ENCODE measurements around the gene NPHP4.

Gene NPHP4

DNA sequence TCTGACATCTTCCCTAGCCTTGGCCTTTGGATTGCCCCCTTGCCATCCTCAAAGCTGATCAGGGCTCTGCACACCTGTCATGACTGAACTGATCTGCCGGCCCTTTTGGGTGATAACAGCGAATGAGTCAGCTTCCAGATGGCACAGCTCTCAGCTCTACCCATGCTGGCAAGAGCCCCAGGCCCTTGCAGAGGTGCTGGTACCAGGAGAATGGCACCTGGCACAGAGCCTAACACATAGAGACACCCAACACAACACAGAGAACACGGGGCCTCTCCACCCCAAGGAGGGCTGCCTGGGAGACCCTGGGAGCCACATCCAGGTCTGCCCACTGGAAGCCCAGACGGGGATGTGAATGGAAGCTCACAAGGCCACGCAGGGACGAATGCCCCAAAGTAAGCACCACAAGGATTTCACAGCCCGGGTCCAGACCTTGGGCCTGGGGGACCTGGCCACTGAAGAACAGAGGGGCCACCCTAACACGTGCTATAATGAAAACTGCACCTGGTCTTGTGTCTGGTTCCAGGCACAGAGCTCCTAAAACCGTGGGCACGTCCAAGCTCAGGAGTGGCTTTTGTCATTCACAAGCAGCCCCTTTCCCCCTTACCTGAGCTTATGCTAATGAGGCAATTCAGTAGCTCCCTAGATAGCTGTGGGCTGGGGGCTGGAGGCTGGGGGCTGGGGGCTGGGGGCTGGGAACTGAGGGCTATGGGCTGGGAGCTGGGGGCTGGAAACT, 160.5 kb downstream of the NPHP4 start:
- no peak for DNase-seq (ENCODE audit: low read depth)

DNA sequence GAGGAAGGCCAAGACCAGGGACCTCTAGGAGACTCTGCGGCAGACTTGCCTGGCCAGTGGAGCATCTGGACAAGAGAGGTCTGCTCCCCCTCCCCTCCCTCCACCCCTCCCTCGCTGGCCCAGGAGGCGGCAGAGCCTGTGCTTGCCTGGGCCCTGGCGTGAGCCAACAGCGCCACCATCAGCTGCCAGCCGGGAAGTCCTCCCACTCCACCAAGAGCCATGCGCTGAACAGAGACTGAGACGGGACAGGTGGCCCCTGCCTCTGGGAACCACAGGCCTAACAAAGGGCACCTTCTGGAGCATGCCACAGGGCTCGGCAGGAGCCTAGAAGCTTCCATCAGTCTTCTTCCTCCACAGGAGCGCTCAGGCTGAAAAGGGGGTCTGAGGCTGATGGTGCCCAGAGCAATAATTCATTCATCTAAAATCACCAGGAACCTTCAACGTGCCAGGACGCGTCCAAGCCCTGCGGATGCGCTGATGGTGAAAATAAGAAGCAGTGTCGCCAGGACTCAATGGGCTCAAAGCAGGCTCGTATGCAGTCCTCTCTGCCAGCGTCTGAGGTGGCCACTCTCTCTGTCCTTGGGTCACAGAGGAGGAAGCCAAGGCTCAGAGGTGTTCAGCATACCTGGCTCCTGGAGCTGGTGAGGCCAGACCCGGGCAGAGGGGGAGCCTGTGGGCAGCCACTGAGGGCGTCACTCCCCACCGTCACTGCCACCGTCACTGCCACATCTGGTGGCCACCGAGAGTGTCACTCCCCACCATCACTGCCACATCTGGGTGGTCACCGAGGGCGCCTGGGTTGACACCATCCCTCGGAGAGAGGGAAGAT, 161.2 kb downstream of the NPHP4 start:
- DNase-seq (ENCODE audit: low read depth), result no peak

DNA sequence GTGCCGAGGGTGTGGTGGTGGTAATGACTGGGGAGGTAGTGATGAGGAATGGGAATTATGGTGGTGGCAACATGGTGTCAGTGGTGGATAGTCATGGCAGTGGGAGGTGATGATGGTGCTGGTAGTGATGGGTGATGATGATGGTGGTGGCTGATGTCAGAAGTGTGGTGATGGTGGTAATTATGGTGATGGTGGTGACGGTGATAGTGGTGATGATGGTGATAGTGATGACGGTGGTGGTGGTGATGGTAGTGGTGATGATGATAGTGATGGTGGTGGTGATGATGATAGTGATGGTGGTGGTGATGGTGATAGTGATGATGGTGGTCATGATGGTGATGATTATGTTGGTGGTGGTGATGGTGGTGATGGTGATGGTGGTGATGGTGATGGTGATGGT, 162.8 kb downstream of the NPHP4 start:
- no peak for DNase-seq (ENCODE audit: low read depth)

DNA sequence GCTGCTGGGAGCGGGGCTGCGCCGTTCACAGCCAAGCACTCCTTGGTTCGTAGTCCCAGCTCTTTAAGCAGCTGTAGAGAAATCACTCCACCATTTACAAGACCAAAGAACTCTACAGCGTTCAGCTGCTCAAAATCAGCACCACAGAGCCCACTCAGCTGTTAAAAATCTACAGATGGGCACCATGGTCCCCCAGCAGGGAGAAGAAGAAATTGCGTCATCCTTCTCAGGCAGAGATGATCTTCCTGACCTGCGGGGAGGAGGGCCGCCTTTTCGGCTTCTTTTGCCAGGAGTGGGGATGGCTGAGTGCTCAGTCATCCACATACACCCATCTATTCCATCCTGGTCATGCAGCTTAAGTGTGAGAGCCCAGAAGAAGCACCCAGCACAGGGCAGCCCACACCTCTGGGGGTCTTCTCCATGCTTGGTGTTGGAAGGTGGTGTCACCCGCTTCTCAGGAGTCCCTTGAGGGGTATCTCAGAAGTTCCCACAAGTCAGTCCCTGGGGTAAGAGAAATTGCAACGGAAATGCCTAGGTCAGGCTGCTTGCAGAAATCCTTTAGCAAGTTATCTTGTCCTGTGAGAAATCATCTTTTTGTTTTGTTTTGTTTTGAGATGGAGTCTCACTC, 163.8 kb downstream of the NPHP4 start:
- DNase-seq (ENCODE audit: low read depth), result no peak

DNA sequence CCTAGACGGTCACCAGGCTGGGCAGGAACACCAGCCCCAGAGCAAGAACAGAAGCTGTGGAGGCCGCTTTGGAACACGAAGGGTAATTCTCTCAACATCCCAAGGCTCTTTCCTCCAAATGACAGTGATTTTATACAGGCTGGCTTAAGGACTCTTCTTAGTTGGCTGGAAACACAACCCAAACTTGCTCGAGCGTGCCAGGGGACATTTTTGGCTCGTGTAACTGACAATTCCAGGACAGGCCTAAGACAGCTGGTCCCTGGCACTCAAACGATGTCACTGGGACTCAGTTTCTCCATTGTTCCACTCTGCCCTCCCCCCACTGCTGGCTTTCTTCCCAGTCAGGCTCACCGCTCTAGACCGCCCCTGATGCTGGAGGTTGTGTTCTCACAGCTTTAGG, 164.7 kb downstream of the NPHP4 start:
- no peak for DNase-seq (ENCODE audit: low read depth)

DNA sequence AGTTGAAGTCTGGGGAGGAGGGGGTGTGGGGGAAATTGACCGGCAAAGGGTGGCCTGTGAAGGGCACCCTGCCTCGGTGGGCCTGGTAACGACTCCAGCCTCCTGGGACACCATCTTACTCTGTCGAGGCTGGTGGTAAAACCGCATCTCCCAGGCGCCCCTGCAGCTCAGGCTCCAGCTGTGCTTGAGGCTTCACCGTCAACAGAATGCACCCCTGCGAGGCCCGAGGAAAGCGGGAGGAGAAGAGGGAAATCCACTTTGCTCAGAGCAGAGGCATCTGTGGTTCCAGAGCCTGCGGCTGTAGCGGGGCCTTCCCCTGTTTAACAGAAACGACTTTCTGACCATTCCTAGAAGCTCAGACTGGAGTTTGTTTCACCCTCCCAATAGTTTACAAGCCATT, 165.6 kb downstream of the NPHP4 start:
- no peak for DNase-seq (ENCODE audit: low read depth)

DNA sequence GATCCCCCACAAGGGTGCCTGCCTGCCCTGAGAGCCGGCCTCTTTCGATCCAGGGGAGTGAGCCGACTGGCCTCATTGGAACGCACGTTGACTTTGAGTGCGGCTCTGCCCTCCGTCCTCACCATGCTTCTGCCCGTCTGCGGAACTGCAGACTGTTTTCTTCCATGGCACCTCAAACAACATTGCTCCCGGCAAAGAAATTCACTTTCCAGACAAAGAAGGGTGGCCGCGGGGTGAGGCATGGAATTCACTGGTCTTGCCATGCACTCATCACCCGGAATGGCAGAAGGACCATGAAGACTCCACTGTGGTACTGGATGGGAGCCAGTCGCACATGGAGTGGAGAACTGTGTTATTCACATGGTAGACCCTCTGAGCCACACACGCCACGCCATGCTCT, 169.5 kb downstream of the NPHP4 start:
- DNase-seq (ENCODE audit: low read depth), result no peak

DNA sequence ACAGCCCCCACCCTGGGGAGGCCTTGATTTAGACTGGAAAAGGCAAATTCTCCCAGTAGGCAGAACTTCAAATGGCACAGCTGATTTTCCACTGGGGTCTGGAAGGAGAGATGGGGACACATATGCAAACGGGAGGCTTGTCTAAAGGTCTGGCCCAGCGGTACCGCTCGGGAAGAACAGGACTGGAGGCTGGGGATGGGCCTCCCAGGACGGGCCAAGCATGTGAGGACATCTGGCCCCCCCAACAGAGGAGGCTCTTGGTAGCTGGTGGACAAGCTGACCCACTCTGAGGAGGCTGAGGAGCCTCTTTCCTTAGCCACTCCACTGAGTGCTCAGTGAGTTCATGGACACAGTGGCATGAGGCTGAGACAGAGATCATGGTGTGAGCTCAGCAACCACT, 170.0 kb downstream of the NPHP4 start:
- no peak for DNase-seq (ENCODE audit: low read depth)

DNA sequence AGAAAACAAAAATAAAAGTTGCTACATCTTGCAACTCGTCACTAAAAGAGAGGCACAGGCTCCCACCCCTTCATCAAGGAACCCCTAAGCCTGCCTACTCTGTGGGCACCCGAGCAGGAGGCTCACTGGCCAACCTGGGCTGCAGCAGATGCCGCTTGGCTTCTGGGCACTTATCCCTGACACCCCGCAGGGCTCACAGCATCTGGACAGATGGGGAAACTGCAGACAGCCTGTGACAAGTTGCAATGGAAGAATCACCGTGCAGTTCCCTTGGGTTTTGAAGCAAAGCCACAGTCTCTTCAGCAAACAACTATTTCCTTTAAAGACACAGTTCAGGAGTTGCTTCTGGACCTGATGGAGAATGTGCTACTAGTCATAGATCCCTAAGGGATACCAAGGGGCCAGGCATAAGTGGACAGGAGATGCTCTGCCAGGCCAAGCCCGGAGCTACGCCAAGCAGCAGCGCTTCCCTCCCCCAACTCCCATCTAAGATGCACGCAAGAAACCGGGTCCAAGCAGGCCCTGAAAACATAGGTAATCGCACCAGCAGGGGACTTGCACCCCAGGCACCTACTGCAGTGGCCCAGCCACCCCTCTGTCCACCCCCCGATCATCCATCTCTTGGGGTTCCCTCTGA, 170.6 kb downstream of the NPHP4 start:
- no peak for DNase-seq (ENCODE audit: low read depth)

DNA sequence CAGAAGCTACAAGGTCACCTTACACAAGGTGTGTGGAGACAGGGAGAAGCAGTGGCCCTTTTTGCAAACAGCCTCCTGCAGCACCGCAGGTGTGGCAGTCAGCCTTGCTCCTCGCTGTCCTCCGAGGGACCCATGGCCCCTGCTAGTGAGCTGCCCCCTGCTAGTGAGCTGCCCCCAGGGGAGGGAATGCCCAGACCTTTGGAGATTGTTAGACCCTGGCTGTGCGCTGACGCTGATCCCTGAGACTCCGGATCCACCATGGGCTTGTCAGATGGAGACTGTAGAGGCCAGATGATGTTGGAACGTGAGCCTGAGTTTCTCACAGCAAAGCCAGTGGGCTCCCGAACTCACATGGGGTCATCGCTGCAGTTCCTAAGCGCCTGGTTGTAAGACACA, 172.2 kb downstream of the NPHP4 start:
- DNase-seq (ENCODE audit: low read depth), result no peak

DNA sequence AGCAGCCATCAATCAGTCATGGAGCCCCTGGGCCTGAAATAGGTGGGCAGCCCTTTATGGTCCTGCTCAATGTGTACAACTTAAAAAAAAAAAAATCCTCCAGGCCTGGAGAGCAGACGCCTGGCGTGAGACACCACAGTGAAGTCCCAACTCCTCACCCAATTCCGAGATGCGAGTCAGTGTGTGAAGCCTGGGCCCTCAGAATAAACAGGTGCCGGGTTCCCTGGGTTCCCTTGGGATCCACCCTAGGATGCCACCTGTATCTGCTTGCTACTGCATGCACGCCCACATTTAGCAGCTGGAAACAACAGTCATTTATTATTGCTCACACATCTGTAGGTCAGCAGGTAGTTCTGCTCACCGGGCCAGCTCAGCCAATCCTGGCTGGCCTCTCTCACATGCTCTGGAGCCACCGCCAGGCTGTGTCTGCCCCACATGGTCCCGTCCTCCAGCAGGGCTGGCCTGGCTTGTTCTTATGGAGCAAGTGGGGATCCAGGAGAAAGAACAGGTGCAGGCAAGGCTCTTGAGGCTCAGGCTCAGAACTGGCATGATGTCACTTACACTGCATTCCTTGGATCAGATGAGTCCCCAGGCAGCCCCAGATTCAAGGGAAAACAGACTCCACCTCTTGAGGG, 172.7 kb downstream of the NPHP4 start:
- DNase-seq (ENCODE audit: low read depth), result no peak

DNA sequence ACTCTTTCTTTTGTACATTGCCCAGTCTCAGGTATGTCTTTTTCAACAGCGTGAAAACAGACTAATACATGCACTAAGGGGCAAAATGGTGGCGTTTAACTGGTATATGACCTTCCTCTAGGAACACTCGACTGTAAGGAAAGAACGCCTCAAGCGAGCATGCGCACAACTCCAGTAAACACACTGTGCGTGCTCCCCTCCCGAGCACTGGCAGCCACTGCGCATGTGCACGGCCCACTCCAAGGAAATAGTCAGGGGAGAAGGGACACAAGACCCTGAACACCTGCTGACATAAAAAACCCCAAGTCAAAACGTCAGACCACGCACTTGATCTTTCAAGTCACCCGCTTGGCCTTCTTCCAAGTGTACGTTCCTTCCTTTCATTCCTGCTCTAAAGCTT, 173.5 kb downstream of the NPHP4 start:
- no peak for DNase-seq (ENCODE audit: low read depth)

DNA sequence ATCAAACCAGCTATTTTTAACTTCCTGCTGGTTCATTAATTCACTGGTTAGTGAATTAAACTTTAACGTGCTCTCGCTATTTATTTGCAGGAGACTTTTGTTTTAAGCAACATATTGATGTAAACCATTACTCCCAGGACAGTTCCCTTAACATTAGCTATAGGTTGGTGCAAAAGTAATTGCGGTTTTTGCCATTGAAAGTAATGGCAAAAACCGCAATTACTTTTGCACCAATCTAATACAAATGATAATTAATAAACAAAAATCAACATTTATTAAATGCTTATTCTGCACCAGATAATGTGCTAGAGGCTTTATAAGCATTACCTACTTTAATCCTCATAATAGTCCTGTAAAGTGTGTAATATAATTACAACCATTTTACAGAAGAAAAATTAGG, 176.5 kb downstream of the NPHP4 start:
- DNase-seq (ENCODE audit: low read depth), result no peak

DNA sequence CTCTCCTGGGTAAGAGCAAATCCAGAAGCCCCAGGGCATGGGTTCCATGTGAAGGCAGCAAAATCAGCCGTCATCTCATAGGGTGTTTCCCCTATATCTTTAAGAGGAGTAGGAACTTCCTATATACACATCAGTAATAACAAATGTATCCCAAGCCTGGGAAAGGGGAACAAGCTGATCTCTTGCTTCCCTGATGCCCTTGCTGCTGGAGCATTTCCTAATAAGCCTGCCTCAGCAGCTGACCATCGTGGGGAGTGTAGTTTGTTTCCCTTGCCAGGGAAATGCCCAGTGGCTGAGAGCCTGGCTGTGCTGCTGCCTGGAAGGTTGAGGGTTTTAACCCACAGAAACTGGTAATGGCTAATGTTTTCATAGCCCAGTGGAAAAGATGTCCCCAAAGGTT, 177.0 kb downstream of the NPHP4 start:
- no peak for DNase-seq (ENCODE audit: low read depth)

DNA sequence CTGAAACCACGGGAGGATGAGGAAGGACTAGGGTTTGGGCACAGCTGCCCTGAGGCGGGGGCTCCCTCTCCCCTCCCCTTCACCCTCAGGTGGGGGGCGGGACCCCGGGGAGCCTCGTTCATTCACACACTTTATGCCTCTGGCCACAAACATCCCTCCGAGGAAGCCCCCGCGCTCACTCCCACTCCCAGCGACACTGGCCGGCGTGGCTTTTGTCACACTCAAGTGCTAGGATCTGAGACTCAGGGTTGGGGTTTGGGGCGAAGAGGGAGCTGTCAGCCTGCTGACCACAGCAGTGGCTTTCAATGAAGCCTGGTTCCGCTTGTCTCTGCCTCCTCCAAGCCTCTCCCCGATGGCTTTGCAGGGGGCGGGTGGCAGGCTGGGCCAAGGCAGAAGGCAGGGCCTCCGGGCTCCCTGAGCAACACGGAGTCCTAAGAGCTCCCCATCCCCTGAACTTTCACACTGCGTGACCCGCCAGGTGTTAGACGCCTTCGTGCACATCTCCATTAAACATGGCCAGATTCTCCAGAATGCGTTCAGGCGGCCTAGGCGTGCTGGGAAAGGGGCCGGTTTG, 178.1 kb downstream of the NPHP4 start:
- DNase-seq (ENCODE audit: low read depth), result no peak

DNA sequence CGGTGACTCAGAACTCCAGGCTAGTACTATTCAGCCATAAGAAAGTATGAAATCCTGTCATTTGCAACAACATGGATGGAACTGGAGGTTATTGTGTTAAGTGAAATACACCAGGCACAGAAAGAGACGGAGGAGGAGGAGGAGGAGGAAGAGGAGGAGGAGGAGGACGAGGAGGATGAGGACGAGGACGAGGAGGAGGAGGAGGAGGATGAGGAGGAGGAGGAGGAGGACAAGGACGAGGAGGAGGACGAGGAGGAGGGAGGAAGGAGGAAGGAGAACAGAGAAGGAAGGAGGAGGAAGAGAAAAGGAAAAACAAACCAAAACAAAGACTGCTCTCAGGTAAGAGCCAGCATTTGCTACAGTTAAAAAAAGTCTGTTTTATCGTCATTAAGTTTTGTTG, 178.7 kb downstream of the NPHP4 start:
- DNase-seq (ENCODE audit: low read depth), result no peak

Measured in stimulated activated CD4-positive, alpha-beta T cell treated with anti-CD3 and anti-CD28 coated beads, Interleukin-2, amount 100 ng/mL, for 4 hours (primary cell).